IMR-90 (cell line): ENCODE results near the gene TAS2R14. TPM values are rescaled to one million over a fixed set of nuclear protein-coding genes. Genes with fewer than 3 reads are reported as not detected.

Experiments used
- ATAC-seq: fragments of 200-7000 bp; cut with Tn5 transposase; 2 replicates; pipeline ENCODE4 v1.9.1; 2020; ENCODE audit warnings: low read depth, mild to moderate bottlenecking, moderate library complexity
- BruUV-seq: library from RNA; stranded (reverse); fragments of 400-500 nt; replicated peaks from 2 replicates; lab custom pipeline; 2021; lab: Mats Ljungman, UMichigan
- CTCF ChIA-PET: fragments of 300-600 bp; formaldehyde crosslinking; extraction: SDS; loops from one replicate; lab custom pipeline; 2021; ENCODE audit warnings: antibody characterized with exemption; lab: Yijun Ruan, JAX
- POLR2A ChIA-PET: fragments of 300-600 bp; sonication (Branson Sonifier 250); formaldehyde crosslinking; loops from one replicate; lab custom pipeline; 2022; ENCODE audit warnings: antibody characterized with exemption; ENCODE audit not compliant: unreplicated experiment; lab: Charles Lee
- DNase-seq: peaks from one replicate; pipeline ENCODE4 v3.0.0; 2013
- H2AFZ ChIP-seq: replicated peaks from 2 replicates; pipeline ENCODE3; 2013; ENCODE audit warnings: low read length, mild to moderate bottlenecking; ENCODE audit not compliant: poor library complexity
- H2AK5ac ChIP-seq: 2 replicates; pipeline ENCODE4 v1.6.1; 2013; ENCODE audit warnings: low read depth, low read length, inconsistent platforms
- H2AK9ac ChIP-seq: replicated peaks from 2 replicates; pipeline ENCODE3; 2013; ENCODE audit warnings: mild to moderate bottlenecking, low read depth, low read length, moderate library complexity; ENCODE audit not compliant: poor library complexity
- H2BK120ac ChIP-seq: 2 replicates; pipeline ENCODE4 v1.6.1; 2013; ENCODE audit warnings: low read depth, low read length, inconsistent platforms
- H2BK15ac ChIP-seq: 3 replicates; pipeline ENCODE4 v1.6.1; 2013; ENCODE audit warnings: low read depth, low read length, inconsistent platforms
- H2BK20ac ChIP-seq: 2 replicates; pipeline ENCODE4 v1.6.1; 2013; ENCODE audit warnings: low read depth, mild to moderate bottlenecking, inconsistent platforms, low read length, moderate library complexity
- H2BK5ac ChIP-seq: 2 replicates; pipeline ENCODE4 v1.6.1; 2013; ENCODE audit warnings: mild to moderate bottlenecking, low read depth, low read length, inconsistent platforms; ENCODE audit not compliant: poor library complexity, severe bottlenecking
- H3K14ac ChIP-seq: replicated peaks from 2 replicates; pipeline ENCODE4 v1.6.1; 2013; ENCODE audit warnings: low read depth, low read length, inconsistent platforms
- H3K18ac ChIP-seq: 2 replicates; pipeline ENCODE4 v1.6.1; 2013; ENCODE audit warnings: low read depth, low read length, control low read depth
- H3K23ac ChIP-seq: 2 replicates; pipeline ENCODE4 v1.6.1; 2013; ENCODE audit warnings: low read depth, low read length, inconsistent platforms
- H3K27ac ChIP-seq: 2 replicates; pipeline ENCODE4 v1.5.1; 2013; ENCODE audit warnings: mild to moderate bottlenecking, control low read depth, low read length; ENCODE audit not compliant: insufficient read depth
- H3K27me3 ChIP-seq: 2 replicates; pipeline ENCODE4 v1.6.1; 2013; ENCODE audit warnings: low read length; ENCODE audit not compliant: control insufficient read depth, insufficient read depth
- H3K36me3 ChIP-seq: 2 replicates; pipeline ENCODE4 v1.6.1; 2013; ENCODE audit warnings: low read length, mixed read lengths; ENCODE audit not compliant: control insufficient read depth, insufficient read depth
- H3K4ac ChIP-seq: 2 replicates; pipeline ENCODE4 v1.6.1; 2013; ENCODE audit warnings: low read depth, low read length, inconsistent platforms
- H3K4me1 ChIP-seq: 2 replicates; pipeline ENCODE4 v1.6.1; 2013; ENCODE audit warnings: low read length, mixed read lengths; ENCODE audit not compliant: control insufficient read depth, insufficient read depth
- H3K4me2 ChIP-seq: 2 replicates; pipeline ENCODE4 v1.6.1; 2013; ENCODE audit warnings: low read depth, mild to moderate bottlenecking, control low read depth, low read length, moderate library complexity
- H3K4me3 ChIP-seq: 2 replicates; pipeline ENCODE4 v1.5.1; 2013; ENCODE audit warnings: low read depth, mild to moderate bottlenecking, control low read depth, low read length, moderate library complexity; ENCODE audit not compliant: insufficient read depth
- H3K56ac ChIP-seq: 2 replicates; pipeline ENCODE4 v1.6.1; 2013; ENCODE audit warnings: low read length, inconsistent platforms; ENCODE audit not compliant: insufficient read depth; ENCODE audit errors: extremely low read depth
- H3K79me1 ChIP-seq, 2 experiments: 2 replicates each; pipeline ENCODE4 v1.6.1; 2013; ENCODE audit warnings: low read length in 2 of 2, inconsistent platforms in 1 of 2, low read depth in 1 of 2
- H3K9ac ChIP-seq: 2 replicates; pipeline ENCODE4 v1.6.1; 2013; ENCODE audit warnings: low read depth, low read length, control low read depth
- H3K9me1 ChIP-seq: 2 replicates; pipeline ENCODE4 v1.6.1; 2013; ENCODE audit warnings: low read length, inconsistent platforms; ENCODE audit not compliant: insufficient read depth
- H3K9me3 ChIP-seq: 2 replicates; pipeline ENCODE4 v1.6.1; 2013; ENCODE audit warnings: low read length; ENCODE audit not compliant: control insufficient read depth, insufficient read depth
- H4K20me1 ChIP-seq: 2 replicates; pipeline ENCODE4 v1.6.1; 2013; ENCODE audit warnings: low read length, inconsistent platforms; ENCODE audit not compliant: insufficient read depth
- H4K5ac ChIP-seq: 2 replicates; pipeline ENCODE4 v1.6.1; 2013; ENCODE audit warnings: mild to moderate bottlenecking, low read depth, low read length, control low read depth
- H4K8ac ChIP-seq, 2 experiments: 2 replicates each; pipeline ENCODE4 v1.6.1; 2013; ENCODE audit warnings: low read depth in 2 of 2, low read length in 2 of 2, control low read depth in 1 of 2, inconsistent platforms in 1 of 2
- H4K91ac ChIP-seq: 2 replicates; pipeline ENCODE4 v1.6.1; 2013; ENCODE audit warnings: low read depth, low read length, inconsistent platforms; ENCODE audit not compliant: insufficient read depth
- BHLHE40 ChIP-seq: fragments of 150-350 bp; IDR thresholded peaks from 2 replicates; pipeline ENCODE4 v1.6.1; 2016; ENCODE audit warnings: mild to moderate bottlenecking, low read depth, low read length
- CEBPB ChIP-seq: IDR thresholded peaks from 2 replicates; pipeline ENCODE4 v1.6.1; 2012; ENCODE audit warnings: low read depth, low read length, improper control_type of control experiment
- CHD1 ChIP-seq: IDR thresholded peaks from 2 replicates; pipeline ENCODE4 v1.6.1; 2012; ENCODE audit warnings: low read depth, low read length, improper control_type of control experiment
- CTCF ChIP-seq: conservative IDR thresholded peaks from 2 replicates; pipeline ENCODE4 v1.5.1; 2012; ENCODE audit warnings: mild to moderate bottlenecking, low read depth, low read length, improper control_type of control experiment
- ELK1 ChIP-seq: fragments of 150-350 bp; IDR thresholded peaks from 2 replicates; pipeline ENCODE4 v1.6.1; 2016; ENCODE audit warnings: low read depth, mild to moderate bottlenecking, low read length, moderate library complexity, borderline replicate concordance
- FOS ChIP-seq: fragments of 150-350 bp; IDR thresholded peaks from 2 replicates; pipeline ENCODE4 v1.6.1; 2016; ENCODE audit warnings: low read depth, low read length
- MAFK ChIP-seq: IDR thresholded peaks from 2 replicates; pipeline ENCODE4 v1.6.1; 2012; ENCODE audit warnings: low read depth, low read length, improper control_type of control experiment
- MAZ ChIP-seq: IDR thresholded peaks from 2 replicates; pipeline ENCODE4 v1.6.1; 2012; ENCODE audit warnings: low read depth, mild to moderate bottlenecking, low read length, improper control_type of control experiment, moderate library complexity, borderline replicate concordance
- MXI1 ChIP-seq: IDR thresholded peaks from 2 replicates; pipeline ENCODE4 v1.6.1; 2012; ENCODE audit warnings: low read depth, mild to moderate bottlenecking, low read length, moderate library complexity, borderline replicate concordance
- NFE2L2 ChIP-seq: fragments of 150-350 bp; IDR thresholded peaks from 2 replicates; pipeline ENCODE4 v1.6.1; 2016; ENCODE audit warnings: low read depth, mild to moderate bottlenecking, low read length
- POLR2A ChIP-seq: IDR thresholded peaks from 2 replicates; pipeline ENCODE4 v1.6.1; 2012; ENCODE audit warnings: mild to moderate bottlenecking, low read depth, low read length
- RAD21 ChIP-seq: IDR thresholded peaks from 2 replicates; pipeline ENCODE4 v1.6.1; 2012; ENCODE audit warnings: low read length, improper control_type of control experiment
- RCOR1 ChIP-seq: IDR thresholded peaks from 2 replicates; pipeline ENCODE4 v1.6.1; 2012; ENCODE audit warnings: mild to moderate bottlenecking, low read length, improper control_type of control experiment; ENCODE audit not compliant: insufficient replicate concordance
- RFX5 ChIP-seq: IDR thresholded peaks from 2 replicates; pipeline ENCODE4 v1.8.0; 2012; ENCODE audit warnings: low read depth, mild to moderate bottlenecking, low read length, moderate library complexity
- SMC3 ChIP-seq: fragments of 150-350 bp; IDR thresholded peaks from 2 replicates; pipeline ENCODE4 v1.6.1; 2016; ENCODE audit warnings: low read depth, mild to moderate bottlenecking, antibody characterized with exemption, low read length, moderate library complexity
- USF2 ChIP-seq: fragments of 150-350 bp; IDR thresholded peaks from 2 replicates; pipeline ENCODE4 v1.6.1; 2017; ENCODE audit warnings: mild to moderate bottlenecking, antibody characterized with exemption, low read length, low read depth
- WGBS, 2 experiments: methylation state at CpG; one replicate each; pipeline versions ENCODE4 v1.1.5 to v1.1.7; 2013; ENCODE audit warnings: missing lambda C conversion rate in 2 of 2; ENCODE audit not compliant: insufficient read length in 1 of 2; ENCODE audit errors: extremely low coverage in 2 of 2; 5-methylcytosine and 5-hydroxymethylcytosine counted together
- dilution Hi-C: fragments of 300-500 bp; cut with HindIII; formaldehyde crosslinking; loops from one replicate; pipeline ENCODE4 v1.14.3; 2018; ENCODE audit warnings: low sequenced_read_pairs; ENCODE audit not compliant: unreplicated experiment
- in situ Hi-C: fragments of 300-500 bp; cut with MboI; formaldehyde crosslinking; loops from 3 replicates; pipeline ENCODE4 v1.14.3; 2019; ENCODE audit warnings: low sequenced_read_pairs, inconsistent platforms, mixed read lengths
- intact Hi-C: fragments of 100-400 bp; cut with micrococcal nuclease; formaldehyde crosslinking; loops from 2 replicates; pipeline ENCODE4 v1.10.0; 2022
- polyA plus RNA-seq, 3 experiments: library from polyadenylated mRNA; depleted of rRNA; stranded (reverse); fragments of >200 nt; gene quantifications; 2 replicates each; pipeline ENCODE4 v1.2.3, GENCODE V29; 2012; ENCODE audit warnings: low replicate concordance in 1 of 3
- total RNA-seq: library from RNA; depleted of rRNA; stranded (reverse); fragments of >200 nt; gene quantifications from 2 replicates; pipeline ENCODE4 v1.2.3, GENCODE V29; 2012

The TAS2R14 gene
- total and polyA plus RNA-seq, 2 of the 4 experiments (the other 2 are of a cell fraction): 1.6 to 2.0 TPM

- TF ChIP-seq RAD21 (no peak), BHLHE40 (no peak), RCOR1 (no peak), NFE2L2 (no peak), POLR2A (no peak), SMC3 (no peak), USF2 (no peak), CHD1 (no peak), RFX5 (no peak), MAFK (no peak), CTCF (no peak), CEBPB (no peak), MXI1 (no peak), MAZ (no peak), ELK1 (no peak), FOS (no peak)
- dilution Hi-C loops: no loop called here
- ChIA-PET POLR2A (no interaction called here), CTCF (no interaction called here)
- Histone ChIP-seq H2BK120ac (no peak overlapping the region), H4K91ac (no peak overlapping the region), H2AK9ac (no peak overlapping the region), H3K4me1 (no peaks in the 10 kb centered on the region), H3K9ac (no peak overlapping the region), H3K23ac (no peak overlapping the region), H3K79me1 (peaks cover 0 to 7% of the 10 kb centered on the region in 2 experiments; a peak in 1 of 4 replicates), H3K4me2 (no peak overlapping the region), H3K36me3 (no peaks in the 10 kb centered on the region), H2BK20ac (no peak overlapping the region), H4K5ac (no peak overlapping the region), H2AK5ac (no peak overlapping the region), H3K27ac (no peak overlapping the region), H2BK5ac (no peak overlapping the region), H3K18ac (no peak overlapping the region), H4K20me1 (no peaks in the 10 kb centered on the region), H3K27me3 (no peaks in the 10 kb centered on the region), H3K56ac (no peak overlapping the region), H3K9me1 (no peaks in the 10 kb centered on the region), H3K4ac (no peak overlapping the region), H2AFZ (no peak overlapping the region), H3K14ac (no peak overlapping the region), H4K8ac (no peak overlapping the region), H3K4me3 (no peak overlapping the region), H3K9me3 (no peaks in the 10 kb centered on the region), H2BK15ac (no peak overlapping the region)
- no TSS peak for BruUV-seq
- in situ Hi-C loops: no loop called here
- DNase-seq (no peak), ATAC-seq (no peak)
- intact Hi-C loops: no loop called here
- WGBS, 2 experiments: no CpG with 5 or more reads among the region's 1 CpG
These were observed 38.1 kb downstream of the TAS2R14 start for GRCh38 chr12:10900972-10901371.
